HG03064 (cell line): ENCODE measurements around the gene PPP1CC.
"Not testable (repeated sequence)": the region's sequence is repeated elsewhere in the genome, so short reads cannot be mapped to it uniquely, and the experiment has no call there.

Experiments used
- ATAC-seq: cut with Tn5 transposase; IDR thresholded peaks from one replicate; pipeline ENCODE4 v1.9.1; 2021; ENCODE audit warnings: low read depth; ENCODE audit not compliant: unreplicated experiment

PPP1CC gene

GRCh38 chr12:110726708-110727369, 15.9 kb downstream of the PPP1CC start:
- no peak for ATAC-seq

GRCh38 chr12:110726028-110726427, 16.7 kb downstream of the PPP1CC start:
- ATAC-seq, result no peak

GRCh38 chr12:110725267-110725666, 17.4 kb downstream of the PPP1CC start:
- ATAC-seq, result no peak

GRCh38 chr12:110722892-110723291, 19.8 kb downstream of the PPP1CC start:
- ATAC-seq, result not testable (repeated sequence)

- ATAC-seq, result no peak
Observed at GRCh38 chr12:110721570-110721969, 21.1 kb downstream of the PPP1CC start.

GRCh38 chr12:110720516-110720915, 22.2 kb downstream of the PPP1CC start:
- ATAC-seq, result no peak

GRCh38 chr12:110718222-110718908, 24.3 kb downstream of the PPP1CC start:
- ATAC-seq, result no peak

GRCh38 chr12:110717037-110717436, 25.7 kb downstream of the PPP1CC start:
- no peak for ATAC-seq

GRCh38 chr12:110708917-110709316, 33.8 kb downstream of the PPP1CC start:
- no peak for ATAC-seq

- ATAC-seq, result no peak
Observed at GRCh38 chr12:110705309-110705708, 37.4 kb downstream of the PPP1CC start.

- no peak for ATAC-seq
Observed at GRCh38 chr12:110704750-110705149, 37.9 kb downstream of the PPP1CC start.

- no peak for ATAC-seq
Observed at GRCh38 chr12:110704231-110704630, 38.5 kb downstream of the PPP1CC start.

GRCh38 chr12:110702081-110702480, 40.6 kb downstream of the PPP1CC start:
- ATAC-seq, result no peak

- ATAC-seq, result no peak
Observed at GRCh38 chr12:110699591-110700445, 42.9 kb downstream of the PPP1CC start.

GRCh38 chr12:110698171-110698902, 44.4 kb downstream of the PPP1CC start:
- ATAC-seq, result peak; percentile 59

- no peak for ATAC-seq
Observed at GRCh38 chr12:110697236-110697635, 45.5 kb downstream of the PPP1CC start.

- no peak for ATAC-seq
Observed at GRCh38 chr12:110696283-110696682, 46.4 kb downstream of the PPP1CC start.

- ATAC-seq, result no peak
Observed at GRCh38 chr12:110694330-110694901, 48.3 kb downstream of the PPP1CC start.

GRCh38 chr12:110693731-110694130, 49.0 kb downstream of the PPP1CC start:
- ATAC-seq, result no peak

- no peak for ATAC-seq
Observed at GRCh38 chr12:110690127-110690430, 52.6 kb downstream of the PPP1CC start.
